Measurements from ENCODE around the gene CEP126.

GRCh38 chr11:101974255-101974654 lies 59.4 kb downstream of the CEP126 start:
- TF ChIP-seq CTCF (IDR thresholded peaks at IDR 0.05; ENCODE audit: low read depth, low read length) (no peak), EZH2phosphoT487 (IDR thresholded peaks at IDR 0.05; ENCODE audit: low read depth) (no peak)

Data from OCI-LY3 (cell line).